Measurements from ENCODE around the gene XG.
"Not testable (repeated sequence)": the region's sequence is repeated elsewhere in the genome, so short reads cannot be mapped to it uniquely, and the experiment has no call there.

Gene XG

GRCh38 chrX:2733286-2733685 is 18.6 kb upstream of the XG start:
- no peak for DNase-seq (ENCODE audit: low read depth)

GRCh38 chrX:2735270-2735669 is 16.6 kb upstream of the XG start:
- DNase-seq (ENCODE audit: low read depth): no peak

GRCh38 chrX:2740672-2741071 is 11.2 kb upstream of the XG start:
- no peak for DNase-seq (ENCODE audit: low read depth)

- no peak for DNase-seq (ENCODE audit: low read depth)
Observed at GRCh38 chrX:2741386-2741785, 10.5 kb upstream of the XG start.

GRCh38 chrX:2746250-2746649 is 5.6 kb upstream of the XG start:
- DNase-seq (ENCODE audit: low read depth): not testable (repeated sequence)

- no peak for DNase-seq (ENCODE audit: low read depth)
Observed at GRCh38 chrX:2748171-2748814, 3.5 kb upstream of the XG start.

GRCh38 chrX:2748815-2749188 is 3.0 kb upstream of the XG start:
- DNase-seq (ENCODE audit: low read depth): no peak

GRCh38 chrX:2751291-2751690 is 549 bp upstream of the XG start:
- DNase-seq (ENCODE audit: low read depth): no peak

GRCh38 chrX:2752441-2752840 is 601 bp downstream of the XG start:
- DNase-seq (ENCODE audit: low read depth): not testable (repeated sequence)

- DNase-seq (ENCODE audit: low read depth): not testable (repeated sequence)
Observed at GRCh38 chrX:2755163-2755715, 3.4 kb downstream of the XG start.

- no peak for DNase-seq (ENCODE audit: low read depth)
Observed at GRCh38 chrX:2756548-2756947, 4.7 kb downstream of the XG start.

- no peak for DNase-seq (ENCODE audit: low read depth)
Observed at GRCh38 chrX:2761246-2761645, 9.4 kb downstream of the XG start.

- not testable (repeated sequence) for DNase-seq (ENCODE audit: low read depth)
Observed at GRCh38 chrX:2762671-2763070, 10.8 kb downstream of the XG start.

- DNase-seq (ENCODE audit: low read depth): not testable (repeated sequence)
Observed at GRCh38 chrX:2764766-2765548, 13.1 kb downstream of the XG start.

GRCh38 chrX:2765549-2765830 is 13.7 kb downstream of the XG start:
- DNase-seq (ENCODE audit: low read depth): no peak

GRCh38 chrX:2766906-2767305 is 15.1 kb downstream of the XG start:
- DNase-seq (ENCODE audit: low read depth): no peak

- DNase-seq (ENCODE audit: low read depth): no peak
Observed at GRCh38 chrX:2767631-2768455, 16.0 kb downstream of the XG start.

- no peak for DNase-seq (ENCODE audit: low read depth)
Observed at GRCh38 chrX:2769615-2770014, 17.8 kb downstream of the XG start.

GRCh38 chrX:2773166-2774055 is 21.6 kb downstream of the XG start:
- DNase-seq (ENCODE audit: low read depth): not testable (repeated sequence)

- DNase-seq (ENCODE audit: low read depth): no peak
Observed at GRCh38 chrX:2774057-2774456, 22.2 kb downstream of the XG start.

GRCh38 chrX:2774776-2775175 is 22.9 kb downstream of the XG start:
- no peak for DNase-seq (ENCODE audit: low read depth)

Data from T-helper 22 cell (primary cell).